SK-N-SH treated with all-trans-retinoic acid at 6 μM for 48 hours (cell line): ENCODE data around the gene SLC22A23.

ENCODE experiments used
- ATAC-seq: fragments of 200-7000 bp; cut with Tn5 transposase; 3 replicates; pipeline ENCODE4 v1.9.1; 2020; ENCODE audit warnings: mild to moderate bottlenecking, moderate library complexity
- ARNTL ChIP-seq: fragments of 450-650 bp; formaldehyde crosslinking; IDR thresholded peaks from 2 replicates; pipeline ENCODE4 v1.5.0; 2020; ENCODE audit warnings: low read depth, mild to moderate bottlenecking, moderate library complexity, borderline replicate concordance
- BACH2 ChIP-seq: fragments of 250-450 bp; sonication (Bioruptor Pico); IDR thresholded peaks from 2 replicates; pipeline ENCODE4 v1.9.0; 2021; ENCODE audit warnings: mild to moderate bottlenecking, borderline replicate concordance
- CSDC2 ChIP-seq: fragments of 250-450 bp; sonication (Bioruptor Pico); IDR thresholded peaks from 2 replicates; pipeline ENCODE4 v1.5.0; 2020; ENCODE audit warnings: mild to moderate bottlenecking, moderate library complexity
- ESRRG ChIP-seq: fragments of 250-450 bp; sonication (Bioruptor Pico); IDR thresholded peaks from 2 replicates; pipeline ENCODE4 v1.6.1; 2021; ENCODE audit warnings: mild to moderate bottlenecking
- GLIS3 ChIP-seq: fragments of 250-450 bp; sonication (Bioruptor Pico); IDR thresholded peaks from 2 replicates; pipeline ENCODE4 v1.5.0; 2020; ENCODE audit warnings: mild to moderate bottlenecking, moderate library complexity
- ISL1 ChIP-seq: fragments of 250-450 bp; sonication (Bioruptor Pico); IDR thresholded peaks from 2 replicates; pipeline ENCODE4 v2.1.2; 2022; ENCODE audit warnings: mild to moderate bottlenecking, moderate library complexity
- PPARA ChIP-seq: fragments of 250-450 bp; sonication (Bioruptor Pico); IDR thresholded peaks from 2 replicates; pipeline ENCODE4 v1.5.0; 2020; ENCODE audit warnings: mild to moderate bottlenecking, borderline replicate concordance
- RARB ChIP-seq: fragments of 250-450 bp; sonication (Bioruptor Pico); IDR thresholded peaks from 2 replicates; pipeline ENCODE4 v1.8.0; 2021; ENCODE audit warnings: mild to moderate bottlenecking, moderate library complexity
- SNAI2 ChIP-seq: fragments of 250-450 bp; sonication (Bioruptor Pico); IDR thresholded peaks from 2 replicates; pipeline ENCODE4 v1.5.0; 2020; ENCODE audit warnings: mild to moderate bottlenecking, moderate library complexity
- TCF4 ChIP-seq: fragments of 250-450 bp; sonication (Bioruptor Pico); IDR thresholded peaks from 2 replicates; pipeline ENCODE4 v1.8.0; 2021; ENCODE audit warnings: mild to moderate bottlenecking, moderate library complexity, borderline replicate concordance
- ZC3H10 ChIP-seq: fragments of 250-450 bp; sonication (Bioruptor Pico); IDR thresholded peaks from 2 replicates; pipeline ENCODE4 v1.5.1; 2021; ENCODE audit warnings: mild to moderate bottlenecking, moderate library complexity
- ZFP3 ChIP-seq: fragments of 250-450 bp; sonication (Bioruptor Pico); IDR thresholded peaks from 2 replicates; pipeline ENCODE4 v1.5.0; 2020; ENCODE audit warnings: mild to moderate bottlenecking, moderate library complexity
- ZFP30 ChIP-seq: fragments of 450-650 bp; formaldehyde crosslinking; IDR thresholded peaks from 2 replicates; pipeline ENCODE4 v1.5.0; 2022; ENCODE audit warnings: mild to moderate bottlenecking, moderate library complexity
- ZNF565 ChIP-seq: fragments of 450-650 bp; formaldehyde crosslinking; conservative IDR thresholded peaks from 2 replicates; pipeline ENCODE4 v1.5.0; 2020; ENCODE audit warnings: low read depth, mild to moderate bottlenecking, moderate library complexity
- ZNF70 ChIP-seq: fragments of 450-650 bp; formaldehyde crosslinking; IDR thresholded peaks from 2 replicates; pipeline ENCODE4 v1.5.0; 2020; ENCODE audit warnings: mild to moderate bottlenecking, moderate library complexity
- ZNF8 ChIP-seq: fragments of 450-650 bp; formaldehyde crosslinking; IDR thresholded peaks from 2 replicates; pipeline ENCODE4 v1.5.0; 2020; ENCODE audit warnings: mild to moderate bottlenecking, moderate library complexity
- TF ChIP-seq, protein P1 (sequence below): fragments of 250-450 bp; sonication (Bioruptor Pico); IDR thresholded peaks from 2 replicates; pipeline ENCODE4 v1.5.1; 2020; ENCODE audit warnings: low read depth, mild to moderate bottlenecking, moderate library complexity
- TF ChIP-seq, protein P2 (sequence below): fragments of 250-450 bp; sonication (Bioruptor Pico); IDR thresholded peaks from 2 replicates; pipeline ENCODE4 v1.5.0; 2020; ENCODE audit warnings: mild to moderate bottlenecking, moderate library complexity
- TF ChIP-seq, protein P3 (sequence below): fragments of 250-450 bp; sonication (Bioruptor Pico); IDR thresholded peaks from 2 replicates; pipeline ENCODE4 v1.5.1; 2021; ENCODE audit warnings: mild to moderate bottlenecking, moderate library complexity
- TF ChIP-seq, protein P4 (sequence below): fragments of 250-450 bp; sonication (Bioruptor Pico); IDR thresholded peaks from 2 replicates; pipeline ENCODE4 v1.8.0; 2020; ENCODE audit warnings: mild to moderate bottlenecking, moderate library complexity, borderline replicate concordance
- TF ChIP-seq, protein P5 (sequence below): fragments of 250-450 bp; sonication (Bioruptor Pico); IDR thresholded peaks from 2 replicates; pipeline ENCODE4 v1.8.0; 2021; ENCODE audit warnings: low read depth, mild to moderate bottlenecking, moderate library complexity, borderline replicate concordance

The SLC22A23 gene

DNA sequence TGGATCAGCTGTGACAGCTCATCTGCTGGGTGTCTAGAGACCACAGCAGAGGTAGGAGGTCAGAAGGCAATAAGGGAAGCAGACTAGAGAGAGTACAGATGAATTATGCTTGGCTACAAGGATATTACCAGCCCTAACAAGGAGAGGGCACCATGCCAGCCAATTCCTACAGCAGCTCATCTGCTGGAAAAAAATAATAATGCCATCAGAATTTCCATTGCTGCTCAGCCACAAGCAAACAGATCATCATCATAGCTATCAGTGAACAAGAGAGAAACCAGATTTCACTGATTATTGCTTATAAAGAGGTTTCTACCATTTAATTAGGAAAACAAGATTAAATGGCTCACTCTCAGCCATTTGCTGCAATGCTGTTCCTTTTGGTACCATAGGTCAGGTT lies 131.6 kb downstream of the SLC22A23 start:
- no peak for TF ChIP-seq ESRRG (CRISPR knock-in tag)
- TF ChIP-seq ZNF565 (CRISPR knock-in tag): no peak
- peak; percentile 88 for TF ChIP-seq TCF4 (CRISPR knock-in tag)
- TF ChIP-seq GLIS3 (CRISPR knock-in tag): 0 out of 2 replicates have a peak, but pooled peaks have one; percentile 53
- no peak for TF ChIP-seq ZC3H10 (CRISPR knock-in tag)
- TF ChIP-seq, protein P1, sequence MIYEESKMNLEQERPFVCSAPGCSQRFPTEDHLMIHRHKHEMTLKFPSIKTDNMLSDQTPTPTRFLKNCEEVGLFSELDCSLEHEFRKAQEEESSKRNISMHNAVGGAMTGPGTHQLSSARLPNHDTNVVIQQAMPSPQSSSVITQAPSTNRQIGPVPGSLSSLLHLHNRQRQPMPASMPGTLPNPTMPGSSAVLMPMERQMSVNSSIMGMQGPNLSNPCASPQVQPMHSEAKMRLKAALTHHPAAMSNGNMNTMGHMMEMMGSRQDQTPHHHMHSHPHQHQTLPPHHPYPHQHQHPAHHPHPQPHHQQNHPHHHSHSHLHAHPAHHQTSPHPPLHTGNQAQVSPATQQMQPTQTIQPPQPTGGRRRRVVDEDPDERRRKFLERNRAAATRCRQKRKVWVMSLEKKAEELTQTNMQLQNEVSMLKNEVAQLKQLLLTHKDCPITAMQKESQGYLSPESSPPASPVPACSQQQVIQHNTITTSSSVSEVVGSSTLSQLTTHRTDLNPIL: 0 out of 2 replicates have a peak, but pooled peaks have one; percentile 23
- TF ChIP-seq ISL1: peak; percentile 76
- peak; percentile 86; the same call in 1 of the 2 replicates for TF ChIP-seq SNAI2 (CRISPR knock-in tag)
- TF ChIP-seq, protein P2, sequence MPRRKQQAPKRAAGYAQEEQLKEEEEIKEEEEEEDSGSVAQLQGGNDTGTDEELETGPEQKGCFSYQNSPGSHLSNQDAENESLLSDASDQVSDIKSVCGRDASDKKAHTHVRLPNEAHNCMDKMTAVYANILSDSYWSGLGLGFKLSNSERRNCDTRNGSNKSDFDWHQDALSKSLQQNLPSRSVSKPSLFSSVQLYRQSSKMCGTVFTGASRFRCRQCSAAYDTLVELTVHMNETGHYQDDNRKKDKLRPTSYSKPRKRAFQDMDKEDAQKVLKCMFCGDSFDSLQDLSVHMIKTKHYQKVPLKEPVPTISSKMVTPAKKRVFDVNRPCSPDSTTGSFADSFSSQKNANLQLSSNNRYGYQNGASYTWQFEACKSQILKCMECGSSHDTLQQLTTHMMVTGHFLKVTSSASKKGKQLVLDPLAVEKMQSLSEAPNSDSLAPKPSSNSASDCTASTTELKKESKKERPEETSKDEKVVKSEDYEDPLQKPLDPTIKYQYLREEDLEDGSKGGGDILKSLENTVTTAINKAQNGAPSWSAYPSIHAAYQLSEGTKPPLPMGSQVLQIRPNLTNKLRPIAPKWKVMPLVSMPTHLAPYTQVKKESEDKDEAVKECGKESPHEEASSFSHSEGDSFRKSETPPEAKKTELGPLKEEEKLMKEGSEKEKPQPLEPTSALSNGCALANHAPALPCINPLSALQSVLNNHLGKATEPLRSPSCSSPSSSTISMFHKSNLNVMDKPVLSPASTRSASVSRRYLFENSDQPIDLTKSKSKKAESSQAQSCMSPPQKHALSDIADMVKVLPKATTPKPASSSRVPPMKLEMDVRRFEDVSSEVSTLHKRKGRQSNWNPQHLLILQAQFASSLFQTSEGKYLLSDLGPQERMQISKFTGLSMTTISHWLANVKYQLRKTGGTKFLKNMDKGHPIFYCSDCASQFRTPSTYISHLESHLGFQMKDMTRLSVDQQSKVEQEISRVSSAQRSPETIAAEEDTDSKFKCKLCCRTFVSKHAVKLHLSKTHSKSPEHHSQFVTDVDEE: no peak
- ATAC-seq: peak; percentile 60; the same call in 2 of the 3 replicates

DNA sequence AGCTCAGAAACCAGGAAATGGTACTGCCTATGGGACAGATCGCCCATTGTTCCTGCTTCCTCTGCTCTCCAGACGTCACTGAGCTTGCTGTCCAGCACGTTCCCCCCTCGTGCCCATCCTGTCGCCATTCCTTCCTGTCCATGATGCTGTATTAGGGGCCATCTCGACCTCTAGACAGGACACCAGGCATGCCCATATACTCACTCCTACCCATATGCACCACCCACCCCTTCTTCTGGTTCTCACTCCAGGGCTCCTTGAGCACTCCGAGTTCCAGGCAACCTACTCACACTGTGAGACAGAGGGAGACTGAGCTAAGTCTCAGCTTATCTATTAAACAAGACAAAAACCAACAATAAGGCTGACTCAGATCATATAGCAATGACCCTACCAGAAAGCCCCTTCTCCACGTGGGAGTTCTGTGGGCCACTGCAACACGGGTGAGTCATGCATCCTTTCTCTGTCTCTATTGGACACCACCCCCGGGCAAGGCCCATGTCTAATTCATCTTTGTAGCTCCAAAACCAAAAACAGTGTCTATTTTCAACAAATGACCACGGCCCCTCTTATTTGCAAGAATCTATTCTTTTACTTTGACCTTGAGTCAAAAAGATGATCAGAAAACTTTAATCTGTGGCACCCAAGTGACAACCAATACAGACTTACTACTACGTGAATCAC lies 132.4 kb downstream of the SLC22A23 start:
- ATAC-seq: no peak

More for the DNA sequence above, 132.4 kb downstream of the SLC22A23 start:
- TF ChIP-seq ZNF8 (CRISPR knock-in tag) (no peak), CSDC2 (no peak), ZFP30 (CRISPR knock-in tag) (no peak), PPARA (no peak), SNAI2 (CRISPR knock-in tag) (no peak), TCF4 (CRISPR knock-in tag) (no peak), ESRRG (CRISPR knock-in tag) (no peak), GLIS3 (CRISPR knock-in tag) (no peak), ZNF70 (CRISPR knock-in tag) (no peak), RARB (CRISPR knock-in tag) (no peak), ZFP3 (CRISPR knock-in tag) (no peak), ARNTL (CRISPR knock-in tag) (no peak), BACH2 (CRISPR knock-in tag) (no peak)
- TF ChIP-seq, protein P2: no peak
- TF ChIP-seq, protein P3, sequence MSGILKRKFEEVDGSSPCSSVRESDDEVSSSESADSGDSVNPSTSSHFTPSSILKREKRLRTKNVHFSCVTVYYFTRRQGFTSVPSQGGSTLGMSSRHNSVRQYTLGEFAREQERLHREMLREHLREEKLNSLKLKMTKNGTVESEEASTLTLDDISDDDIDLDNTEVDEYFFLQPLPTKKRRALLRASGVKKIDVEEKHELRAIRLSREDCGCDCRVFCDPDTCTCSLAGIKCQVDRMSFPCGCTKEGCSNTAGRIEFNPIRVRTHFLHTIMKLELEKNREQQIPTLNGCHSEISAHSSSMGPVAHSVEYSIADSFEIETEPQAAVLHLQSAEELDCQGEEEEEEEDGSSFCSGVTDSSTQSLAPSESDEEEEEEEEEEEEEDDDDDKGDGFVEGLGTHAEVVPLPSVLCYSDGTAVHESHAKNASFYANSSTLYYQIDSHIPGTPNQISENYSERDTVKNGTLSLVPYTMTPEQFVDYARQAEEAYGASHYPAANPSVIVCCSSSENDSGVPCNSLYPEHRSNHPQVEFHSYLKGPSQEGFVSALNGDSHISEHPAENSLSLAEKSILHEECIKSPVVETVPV (CRISPR knock-in tag): no peak
- TF ChIP-seq, protein P1: no peak
- TF ChIP-seq, protein P4, sequence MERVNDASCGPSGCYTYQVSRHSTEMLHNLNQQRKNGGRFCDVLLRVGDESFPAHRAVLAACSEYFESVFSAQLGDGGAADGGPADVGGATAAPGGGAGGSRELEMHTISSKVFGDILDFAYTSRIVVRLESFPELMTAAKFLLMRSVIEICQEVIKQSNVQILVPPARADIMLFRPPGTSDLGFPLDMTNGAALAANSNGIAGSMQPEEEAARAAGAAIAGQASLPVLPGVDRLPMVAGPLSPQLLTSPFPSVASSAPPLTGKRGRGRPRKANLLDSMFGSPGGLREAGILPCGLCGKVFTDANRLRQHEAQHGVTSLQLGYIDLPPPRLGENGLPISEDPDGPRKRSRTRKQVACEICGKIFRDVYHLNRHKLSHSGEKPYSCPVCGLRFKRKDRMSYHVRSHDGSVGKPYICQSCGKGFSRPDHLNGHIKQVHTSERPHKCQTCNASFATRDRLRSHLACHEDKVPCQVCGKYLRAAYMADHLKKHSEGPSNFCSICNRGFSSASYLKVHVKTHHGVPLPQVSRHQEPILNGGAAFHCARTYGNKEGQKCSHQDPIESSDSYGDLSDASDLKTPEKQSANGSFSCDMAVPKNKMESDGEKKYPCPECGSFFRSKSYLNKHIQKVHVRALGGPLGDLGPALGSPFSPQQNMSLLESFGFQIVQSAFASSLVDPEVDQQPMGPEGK (CRISPR knock-in tag): no peak
- TF ChIP-seq, protein P5, sequence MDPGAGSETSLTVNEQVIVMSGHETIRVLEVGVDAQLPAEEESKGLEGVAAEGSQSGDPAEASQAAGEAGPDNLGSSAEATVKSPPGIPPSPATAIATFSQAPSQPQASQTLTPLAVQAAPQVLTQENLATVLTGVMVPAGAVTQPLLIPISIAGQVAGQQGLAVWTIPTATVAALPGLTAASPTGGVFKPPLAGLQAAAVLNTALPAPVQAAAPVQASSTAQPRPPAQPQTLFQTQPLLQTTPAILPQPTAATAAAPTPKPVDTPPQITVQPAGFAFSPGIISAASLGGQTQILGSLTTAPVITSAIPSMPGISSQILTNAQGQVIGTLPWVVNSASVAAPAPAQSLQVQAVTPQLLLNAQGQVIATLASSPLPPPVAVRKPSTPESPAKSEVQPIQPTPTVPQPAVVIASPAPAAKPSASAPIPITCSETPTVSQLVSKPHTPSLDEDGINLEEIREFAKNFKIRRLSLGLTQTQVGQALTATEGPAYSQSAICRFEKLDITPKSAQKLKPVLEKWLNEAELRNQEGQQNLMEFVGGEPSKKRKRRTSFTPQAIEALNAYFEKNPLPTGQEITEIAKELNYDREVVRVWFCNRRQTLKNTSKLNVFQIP (CRISPR knock-in tag): no peak
